ENCODE results near the gene POLG.

- TF ChIP-seq, protein P1, sequence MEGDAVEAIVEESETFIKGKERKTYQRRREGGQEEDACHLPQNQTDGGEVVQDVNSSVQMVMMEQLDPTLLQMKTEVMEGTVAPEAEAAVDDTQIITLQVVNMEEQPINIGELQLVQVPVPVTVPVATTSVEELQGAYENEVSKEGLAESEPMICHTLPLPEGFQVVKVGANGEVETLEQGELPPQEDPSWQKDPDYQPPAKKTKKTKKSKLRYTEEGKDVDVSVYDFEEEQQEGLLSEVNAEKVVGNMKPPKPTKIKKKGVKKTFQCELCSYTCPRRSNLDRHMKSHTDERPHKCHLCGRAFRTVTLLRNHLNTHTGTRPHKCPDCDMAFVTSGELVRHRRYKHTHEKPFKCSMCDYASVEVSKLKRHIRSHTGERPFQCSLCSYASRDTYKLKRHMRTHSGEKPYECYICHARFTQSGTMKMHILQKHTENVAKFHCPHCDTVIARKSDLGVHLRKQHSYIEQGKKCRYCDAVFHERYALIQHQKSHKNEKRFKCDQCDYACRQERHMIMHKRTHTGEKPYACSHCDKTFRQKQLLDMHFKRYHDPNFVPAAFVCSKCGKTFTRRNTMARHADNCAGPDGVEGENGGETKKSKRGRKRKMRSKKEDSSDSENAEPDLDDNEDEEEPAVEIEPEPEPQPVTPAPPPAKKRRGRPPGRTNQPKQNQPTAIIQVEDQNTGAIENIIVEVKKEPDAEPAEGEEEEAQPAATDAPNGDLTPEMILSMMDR (IDR thresholded peaks at IDR 0.05): no peak
- TF ChIP-seq POLR2A (IDR thresholded peaks at IDR 0.05) (no peak), EP300 (IDR thresholded peaks at IDR 0.05) (no peak)
Measured at GRCh38 chr15:89379251-89379695, 44.6 kb upstream of the POLG start.
